Neuronal stem cell (in vitro differentiated cells): ENCODE measurements around the gene FAM171A2.
"Not testable (repeated sequence)": the region's sequence is repeated elsewhere in the genome, so short reads cannot be mapped to it uniquely, and the experiment has no call there.

Experiments used
- DNase-seq: peaks from one replicate; pipeline ENCODE4 v3.0.0-alpha.2; 2013; ENCODE audit warnings: low spot score
- H2AFZ ChIP-seq: one replicate; pipeline ENCODE4 v1.6.1; 2013; ENCODE audit warnings: mild to moderate bottlenecking, low read length, inconsistent platforms
- H2AK5ac ChIP-seq: 2 replicates; pipeline ENCODE4 v1.6.1; 2013; ENCODE audit warnings: low read depth, mild to moderate bottlenecking, inconsistent platforms, low read length, moderate library complexity, mixed read lengths
- H2BK120ac ChIP-seq: 2 replicates; pipeline ENCODE4 v1.6.1; 2013; ENCODE audit warnings: low read depth, mild to moderate bottlenecking, inconsistent platforms, low read length, moderate library complexity, mixed read lengths
- H2BK12ac ChIP-seq: one replicate; pipeline ENCODE4 v1.6.1; 2013; ENCODE audit warnings: low read length, inconsistent platforms
- H2BK15ac ChIP-seq: 2 replicates; pipeline ENCODE4 v1.6.1; 2013; ENCODE audit warnings: mild to moderate bottlenecking, low read length, inconsistent platforms, mixed read lengths
- H2BK5ac ChIP-seq: one replicate; pipeline ENCODE4 v1.6.1; 2013; ENCODE audit warnings: inconsistent platforms, mild to moderate bottlenecking, low read length, moderate library complexity
- H3K14ac ChIP-seq: one replicate; pipeline ENCODE4 v1.6.1; 2013; ENCODE audit warnings: low read length, inconsistent platforms
- H3K18ac ChIP-seq: 2 replicates; pipeline ENCODE4 v1.6.1; 2013; ENCODE audit warnings: low read length, inconsistent platforms
- H3K23ac ChIP-seq: 2 replicates; pipeline ENCODE4 v1.6.1; 2013; ENCODE audit warnings: low read depth, mild to moderate bottlenecking, mixed read lengths, low read length, inconsistent platforms; ENCODE audit not compliant: poor library complexity
- H3K27ac ChIP-seq: replicated peaks from 3 replicates; pipeline ENCODE4 v1.5.1; 2013; ENCODE audit warnings: low read length, inconsistent platforms
- H3K27me3 ChIP-seq, 3 experiments: 2 replicates each; pipeline ENCODE4 v1.6.1; 2013; ENCODE audit warnings: low read length in 3 of 3, mild to moderate bottlenecking in 2 of 3, inconsistent platforms in 1 of 3, low read depth in 1 of 3, mixed read lengths in 1 of 3, moderate library complexity in 1 of 3; ENCODE audit not compliant: control insufficient read depth in 3 of 3, insufficient read depth in 3 of 3
- H3K36me3 ChIP-seq, 2 donors: replicated peaks in 1 of 2; 2 replicates each; pipeline ENCODE4 v1.6.1; 2013; ENCODE audit warnings: low read length in 2 of 2; ENCODE audit not compliant: control insufficient read depth in 2 of 2, insufficient read depth in 2 of 2
- H3K4ac ChIP-seq: 2 replicates; pipeline ENCODE4 v1.6.1; 2013; ENCODE audit warnings: inconsistent platforms, mild to moderate bottlenecking, low read length, moderate library complexity
- H3K4me1 ChIP-seq, 2 donors: 1 replicate in 1 of 2; 2 replicates in 1 of 2; pipeline ENCODE4 v1.6.1; 2013; ENCODE audit warnings: low read length in 2 of 2, low read depth in 1 of 2; ENCODE audit not compliant: control insufficient read depth in 2 of 2, insufficient read depth in 1 of 2
- H3K4me2 ChIP-seq: one replicate; pipeline ENCODE4 v1.6.1; 2013; ENCODE audit warnings: mild to moderate bottlenecking, low read length, inconsistent platforms; ENCODE audit not compliant: insufficient read depth, poor library complexity, severe bottlenecking
- H3K4me3 ChIP-seq, 2 donors: 2 replicates each; pipeline ENCODE4 v1.5.1; 2013; ENCODE audit warnings: low read length in 2 of 2, mild to moderate bottlenecking in 2 of 2, inconsistent platforms in 1 of 2, moderate library complexity in 1 of 2
- H3K79me1 ChIP-seq: one replicate; pipeline ENCODE4 v1.6.1; 2013; ENCODE audit warnings: low read depth, mild to moderate bottlenecking, inconsistent platforms, low read length, moderate library complexity
- H3K9ac ChIP-seq: one replicate; pipeline ENCODE4 v1.6.1; 2013; ENCODE audit warnings: mild to moderate bottlenecking, low read depth, low read length, inconsistent platforms; ENCODE audit not compliant: poor library complexity
- H3K9me3 ChIP-seq, 2 donors: replicated peaks in 1 of 2; 2 replicates each; pipeline versions ENCODE3 to v1.6.1; 2013; ENCODE audit warnings: low read length in 2 of 2, mild to moderate bottlenecking in 2 of 2, inconsistent platforms in 1 of 2, low read depth in 1 of 2, mixed read lengths in 1 of 2, moderate library complexity in 1 of 2; ENCODE audit not compliant: control insufficient read depth in 2 of 2, insufficient read depth in 1 of 2
- H4K8ac ChIP-seq: one replicate; pipeline ENCODE4 v1.6.1; 2013; ENCODE audit warnings: low read depth, mild to moderate bottlenecking, inconsistent platforms, low read length, moderate library complexity
- H4K91ac ChIP-seq: one replicate; pipeline ENCODE4 v1.6.1; 2013; ENCODE audit warnings: low read length, low read depth, mild to moderate bottlenecking, inconsistent platforms; ENCODE audit not compliant: poor library complexity
- WGBS, 2 donors: extraction: QIAGEN DNeasy Blood & Tissue Kit; methylation state at CpG; one replicate each; pipeline ENCODE4 v1.1.7; 2013; ENCODE audit warnings: missing lambda C conversion rate in 2 of 2, mixed read lengths in 1 of 2; ENCODE audit not compliant: insufficient read length in 2 of 2, insufficient replicate concordance in 1 of 2; ENCODE audit errors: extremely low coverage in 2 of 2; 5-methylcytosine and 5-hydroxymethylcytosine counted together

The FAM171A2 gene

GRCh38 chr17:44348234-44348987 lies 15.2 kb downstream of the FAM171A2 start:
- Histone ChIP-seq H2BK120ac (no peak overlapping the region), H3K9ac (no peak overlapping the region), H3K4me3 (no peak overlapping the region), H3K9me3 (peaks cover 0 to 1% of the 10 kb centered on the region in 2 donors), H2AFZ (no peak overlapping the region), H3K18ac (no peak overlapping the region), H3K36me3 (peaks cover 14 to 18% of the 10 kb centered on the region in 2 donors), H3K4ac (no peak overlapping the region), H4K8ac (no peak overlapping the region), H3K79me1 (peaks cover 4% of the 10 kb centered on the region), H2AK5ac (no peak overlapping the region), H2BK5ac (peak overlapping the region; percentile 47), H3K27me3 (peaks cover 0 to under 1% (median 0%) of the 10 kb centered on the region in 3 experiments), H3K27ac (no peak overlapping the region), H3K4me1 (peaks cover 3 to 4% of the 10 kb centered on the region in 2 donors), H3K4me2 (no peak overlapping the region), H2BK12ac (no peak overlapping the region), H4K91ac (no peak overlapping the region), H3K14ac (no peak overlapping the region), H2BK15ac (no peak overlapping the region), H3K23ac (no peak overlapping the region)
- DNase-seq = no peak
- WGBS, 2 donors = no CpG with 5 or more reads among the region's 9 CpGs

- no CpG with 5 or more reads among the region's 18 CpGs for WGBS, 2 donors
These were observed 16.2 kb downstream of the FAM171A2 start for GRCh38 chr17:44347206-44348055.

GRCh38 chr17:44346064-44346844 lies 17.4 kb downstream of the FAM171A2 start:
- H2BK12ac ChIP-seq = no peak overlapping the region
- H3K14ac ChIP-seq = no peak overlapping the region
- no peak overlapping the region for H4K8ac ChIP-seq
- peaks cover 4% of the 10 kb centered on the region for H3K79me1 ChIP-seq
- no CpG with 5 or more reads among the region's 13 CpGs for WGBS, 2 donors
- no peak overlapping the region for H2BK120ac ChIP-seq
- H3K9ac ChIP-seq = peak overlapping the region; percentile 5
- peaks cover 0 to 4% of the 10 kb centered on the region in 2 donors for H3K4me1 ChIP-seq
- no peak for DNase-seq
- H4K91ac ChIP-seq = no peak overlapping the region
- H3K36me3 ChIP-seq = peaks cover 2 to 5% of the 10 kb centered on the region in 2 donors
- H3K18ac ChIP-seq = no peak overlapping the region
- peak overlapping the region in 1 of 2 donors; percentile 73 for H3K4me3 ChIP-seq
- no peak overlapping the region for H3K4ac ChIP-seq
- H3K27me3 ChIP-seq = peaks cover 0 to 2% (median 0%) of the 10 kb centered on the region in 3 experiments
- H2BK15ac ChIP-seq = peak overlapping the region; percentile 19
- peaks cover 0 to 1% of the 10 kb centered on the region in 2 donors for H3K9me3 ChIP-seq
- no peak overlapping the region for H2BK5ac ChIP-seq
- H3K4me2 ChIP-seq = peak overlapping the region; percentile 85
- peak overlapping the region; percentile 26 for H3K23ac ChIP-seq
- H2AK5ac ChIP-seq = no peak overlapping the region
- no peak overlapping the region for H3K27ac ChIP-seq
- peak overlapping the region; percentile 88 for H2AFZ ChIP-seq

More at GRCh38 chr17:44347206-44348055, 16.2 kb downstream of the FAM171A2 start:
- H3K4me2 ChIP-seq, H3K27me3 ChIP-seq, H3K14ac ChIP-seq, H3K27ac ChIP-seq, H4K8ac ChIP-seq, H2AK5ac ChIP-seq, H2BK5ac ChIP-seq, H2BK120ac ChIP-seq, H3K9ac ChIP-seq, H3K4ac ChIP-seq, H2BK12ac ChIP-seq, H3K18ac ChIP-seq, H4K91ac ChIP-seq, H3K23ac ChIP-seq, DNase-seq, H3K4me1 ChIP-seq, H2AFZ ChIP-seq, H3K9me3 ChIP-seq, H3K4me3 ChIP-seq, H2BK15ac ChIP-seq, H3K79me1 ChIP-seq: not testable (repeated sequence)
- peaks cover 11 to 13% of the 10 kb centered on the region in 2 donors for H3K36me3 ChIP-seq
